ENCODE results near the gene STXBP6.

STXBP6 gene

DNA sequence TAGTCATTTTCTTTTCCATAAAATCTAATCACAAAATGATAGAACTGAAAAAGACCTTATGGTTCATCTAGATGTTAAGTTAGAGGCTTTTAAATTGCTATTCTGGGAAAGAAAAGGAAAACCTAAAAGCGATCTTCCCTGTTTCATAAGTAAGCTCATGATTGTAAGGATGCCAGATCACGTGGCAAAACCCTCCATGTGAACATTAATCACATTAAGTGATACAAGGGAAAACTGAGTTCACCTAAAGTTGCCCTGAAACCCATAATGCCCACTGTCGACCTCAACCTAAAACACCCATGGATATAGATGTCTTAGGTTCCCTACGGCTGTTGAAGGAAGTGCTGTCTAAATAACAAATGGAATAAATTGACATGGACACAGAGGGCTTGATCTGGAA lies 3.0 kb upstream of the STXBP6 start:
- in situ Hi-C loops (cut with MboI; ENCODE audit: low sequenced_read_pairs), result no loop called here

DNA sequence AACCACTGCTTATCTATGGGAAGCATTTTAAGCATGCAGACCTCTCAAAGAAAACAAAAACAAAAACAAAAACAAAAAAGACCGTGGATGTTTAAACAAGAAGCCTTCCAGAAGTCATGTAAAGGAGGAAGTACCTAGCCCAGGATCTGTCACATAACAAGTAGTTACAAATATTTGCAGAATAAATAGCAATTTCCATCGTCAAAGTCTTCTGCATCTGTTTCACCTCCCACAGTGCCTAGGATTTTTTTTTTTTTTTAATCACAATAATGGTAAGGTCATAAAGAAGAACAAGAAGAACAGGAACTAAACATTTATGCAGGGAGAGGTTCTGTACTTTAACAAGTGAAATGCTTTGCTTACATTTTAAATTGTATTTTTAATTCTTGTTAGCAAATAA lies 2.4 kb upstream of the STXBP6 start:
- in situ Hi-C loops (cut with MboI; ENCODE audit: low sequenced_read_pairs), result no loop called here

DNA sequence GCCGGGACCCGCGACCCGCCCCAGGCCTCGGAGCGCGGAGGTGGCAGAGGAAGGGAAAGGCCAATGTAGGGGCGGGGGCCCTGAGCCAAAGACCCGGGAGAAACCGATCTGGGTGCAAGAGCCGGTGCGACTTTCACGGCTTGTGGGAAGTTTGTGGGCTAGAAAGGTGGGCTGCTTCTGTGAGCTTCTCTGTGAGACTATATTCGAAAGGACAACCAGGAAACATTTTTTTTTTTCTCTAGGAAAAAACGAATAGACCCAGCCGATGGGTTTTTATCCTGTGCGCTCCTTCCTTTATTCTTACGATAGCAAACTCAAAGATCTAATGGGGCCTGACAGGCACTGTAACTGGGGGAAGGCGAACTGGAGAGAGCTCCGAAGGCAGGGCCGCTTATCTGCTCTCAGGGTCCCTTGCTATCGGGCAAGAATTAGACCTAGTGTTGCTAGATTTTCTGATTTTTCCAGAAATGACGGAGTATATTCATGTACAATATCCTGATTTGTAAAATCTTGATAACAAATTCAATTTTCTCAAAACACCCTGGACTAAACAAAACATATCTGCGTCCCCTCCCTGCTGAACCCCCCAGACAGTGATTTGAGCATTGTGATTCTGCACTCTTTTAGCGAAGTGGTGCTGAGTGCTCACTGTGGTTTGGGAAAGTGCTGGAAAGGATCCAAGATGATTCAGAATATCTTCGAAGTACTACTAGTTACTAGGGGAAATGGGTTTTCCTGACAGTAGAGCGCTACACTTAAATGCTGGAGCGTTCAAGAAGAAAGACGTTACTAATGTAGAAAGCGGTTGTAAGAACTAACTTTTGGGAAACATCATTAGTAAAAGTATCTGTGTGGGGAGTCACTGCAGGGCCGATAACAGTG lies 563 bp upstream of the STXBP6 start:
- in situ Hi-C loops (cut with MboI; ENCODE audit: low sequenced_read_pairs), result no loop called here

DNA sequence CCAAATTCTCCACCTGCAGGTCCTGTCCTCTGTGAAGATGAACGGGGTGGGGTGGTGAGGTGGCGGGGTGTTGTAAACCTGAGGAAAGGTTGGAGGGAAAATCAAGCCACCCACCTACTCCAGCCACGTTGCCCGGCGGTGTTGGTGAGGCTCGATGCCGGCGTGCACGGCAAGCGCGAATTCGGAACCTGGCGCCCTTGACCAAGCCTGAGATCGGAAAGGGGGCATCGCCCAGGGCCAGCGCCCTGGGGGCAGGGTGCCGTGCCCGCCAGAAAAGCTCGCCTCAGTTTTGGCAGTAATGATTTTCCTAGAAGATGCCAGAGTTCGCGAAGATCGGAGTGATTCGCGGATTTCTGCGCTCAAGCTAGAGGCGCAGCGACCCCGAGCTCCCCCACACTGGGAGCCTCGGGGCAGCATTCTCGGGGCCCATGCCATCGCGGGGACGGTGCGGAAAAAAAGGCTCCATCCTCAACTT lies 817 bp downstream of the STXBP6 start:
- in situ Hi-C loops (cut with MboI; ENCODE audit: low sequenced_read_pairs), result no loop called here

DNA sequence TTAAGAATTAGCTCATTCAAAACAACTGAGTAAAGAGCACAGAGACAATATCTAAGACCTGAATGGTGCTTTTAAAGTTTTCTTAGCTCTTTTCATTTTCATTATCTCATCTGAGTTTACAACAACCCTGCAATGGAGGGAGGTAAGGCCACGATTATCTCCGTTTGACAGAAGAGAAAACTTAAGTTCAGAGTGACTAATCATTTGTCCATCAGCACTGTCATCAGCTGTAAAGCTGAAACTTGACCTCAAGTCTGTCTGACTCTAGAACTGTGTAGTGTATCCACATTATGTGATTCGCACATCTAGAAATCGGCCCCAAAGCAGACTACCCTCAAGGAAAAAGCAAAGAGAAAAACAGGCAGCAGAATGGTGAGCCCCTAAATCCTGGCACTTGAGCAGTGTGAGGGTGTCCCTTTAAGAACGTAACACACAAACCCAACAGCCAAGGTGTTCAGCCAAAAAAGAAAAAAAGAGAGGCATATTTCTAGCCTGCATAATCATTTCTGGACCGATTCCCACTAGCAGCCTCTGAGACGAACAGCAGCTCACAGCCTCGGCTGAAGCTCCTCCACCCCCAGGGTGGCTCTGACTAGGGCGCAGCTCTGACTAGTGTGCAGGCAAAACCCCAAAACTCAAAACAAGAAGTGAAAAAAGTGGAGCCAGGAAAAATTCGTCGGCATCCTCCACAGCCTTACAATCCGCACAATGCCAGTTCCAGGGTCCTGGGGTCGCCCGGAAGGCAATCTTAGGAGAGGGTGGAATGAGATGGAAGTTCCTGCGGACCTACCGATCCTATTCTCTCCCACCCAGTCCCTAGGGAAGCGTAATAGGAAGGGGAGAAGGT lies 1.6 kb downstream of the STXBP6 start:
- in situ Hi-C loops (cut with MboI; ENCODE audit: low sequenced_read_pairs), result no loop called here

DNA sequence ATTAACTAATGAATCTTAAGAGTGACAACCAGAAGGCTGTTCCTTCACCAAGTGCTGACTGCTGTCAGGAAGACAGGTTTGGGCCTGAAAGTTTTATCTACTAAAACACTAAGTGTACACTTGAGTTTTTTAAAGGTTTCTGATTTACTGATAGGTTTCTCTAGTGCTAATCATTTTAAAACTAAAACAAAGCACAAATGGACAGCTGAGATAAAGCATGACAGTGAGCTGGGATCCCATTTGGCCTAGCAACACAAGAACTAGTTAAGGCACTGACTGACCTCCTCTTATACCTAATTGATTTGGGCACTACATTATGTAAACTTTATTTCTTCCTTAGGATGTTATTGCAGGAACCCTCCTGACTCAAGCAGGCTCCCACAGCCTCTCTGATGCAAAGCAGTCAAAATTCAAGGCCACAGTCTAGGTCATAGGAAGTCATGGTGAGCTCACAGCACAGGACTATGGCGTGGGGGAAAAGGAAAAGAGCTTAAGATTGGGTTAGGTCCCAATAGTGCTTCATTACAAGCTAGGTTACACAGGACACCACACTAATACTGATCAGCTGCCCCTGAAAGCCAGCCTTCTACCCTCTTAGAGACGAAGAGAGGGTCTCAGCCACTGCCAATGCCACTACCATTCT lies 3.5 kb downstream of the STXBP6 start:
- in situ Hi-C loops (cut with MboI; ENCODE audit: low sequenced_read_pairs), result no loop called here

DNA sequence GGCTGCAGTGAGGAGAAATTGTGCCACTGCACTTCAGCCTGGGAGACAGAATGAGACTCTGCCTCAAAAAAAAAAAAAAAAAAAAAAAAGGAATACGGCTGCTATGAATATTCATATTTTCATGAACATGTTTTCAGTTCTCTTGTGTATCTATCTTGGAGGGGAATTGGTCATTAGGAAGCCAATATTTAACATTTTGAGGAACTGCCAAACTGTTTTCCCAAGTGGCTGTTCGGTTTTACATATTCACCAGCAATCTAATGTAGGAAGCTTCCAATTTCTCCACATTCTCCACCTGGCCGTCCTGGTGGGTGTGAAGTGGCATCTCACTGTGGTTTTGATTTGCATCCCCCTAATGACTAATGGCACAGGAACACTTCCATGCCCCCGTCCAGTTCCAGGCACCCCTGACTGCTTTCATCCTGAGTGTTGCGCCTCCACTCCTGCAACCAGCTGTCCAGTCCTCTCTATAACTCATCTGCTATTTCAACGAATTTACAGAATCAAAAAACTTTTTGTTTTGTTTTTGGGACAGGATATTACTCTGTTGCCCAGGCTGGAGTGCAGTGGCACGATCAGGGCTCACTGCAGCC lies 5.7 kb downstream of the STXBP6 start:
- in situ Hi-C loops (cut with MboI; ENCODE audit: low sequenced_read_pairs), result no loop called here

DNA sequence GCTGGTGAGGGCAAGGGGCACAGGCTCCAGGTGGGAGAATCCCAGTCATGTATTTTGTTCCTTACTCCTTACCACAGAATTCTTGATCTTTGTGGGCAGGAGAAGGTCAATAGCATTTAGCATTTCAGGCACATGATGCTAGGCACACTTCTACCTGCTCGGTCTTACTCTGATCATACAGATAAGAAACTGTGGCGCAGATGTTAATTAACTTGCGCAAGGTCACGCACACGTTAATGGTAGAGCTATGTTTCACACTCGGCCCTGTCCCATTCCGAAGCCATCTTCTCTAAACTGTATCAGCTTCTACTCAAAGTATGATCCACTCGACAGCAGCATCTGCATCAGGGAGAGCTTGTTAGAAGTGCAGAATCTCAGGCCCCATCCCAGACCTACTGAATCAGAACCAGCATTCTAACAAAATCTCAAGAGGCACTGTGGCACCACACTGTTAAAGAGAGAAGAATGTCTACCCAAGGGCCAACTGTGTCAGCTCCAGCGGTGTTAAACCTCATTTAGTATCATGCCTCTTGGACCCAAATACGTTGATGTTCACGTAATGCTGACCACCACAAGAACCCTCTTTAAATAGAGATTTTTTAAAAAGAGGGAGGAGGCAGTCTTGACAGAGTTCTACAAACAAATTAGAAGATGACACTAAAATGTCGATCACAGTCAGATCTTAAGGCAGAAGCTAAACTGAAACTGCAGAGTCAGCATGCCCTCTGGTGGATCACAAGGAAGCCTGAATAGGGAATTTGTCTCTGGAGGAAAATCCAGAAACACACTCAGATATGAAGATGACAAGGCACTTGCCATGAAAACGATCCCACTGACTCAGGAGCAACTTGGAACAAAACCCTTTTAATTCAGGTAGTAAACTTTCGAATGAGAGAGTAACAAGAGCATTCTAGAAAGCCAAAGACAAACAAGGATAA lies 7.3 kb downstream of the STXBP6 start:
- in situ Hi-C loops (cut with MboI; ENCODE audit: low sequenced_read_pairs), result no loop called here

DNA sequence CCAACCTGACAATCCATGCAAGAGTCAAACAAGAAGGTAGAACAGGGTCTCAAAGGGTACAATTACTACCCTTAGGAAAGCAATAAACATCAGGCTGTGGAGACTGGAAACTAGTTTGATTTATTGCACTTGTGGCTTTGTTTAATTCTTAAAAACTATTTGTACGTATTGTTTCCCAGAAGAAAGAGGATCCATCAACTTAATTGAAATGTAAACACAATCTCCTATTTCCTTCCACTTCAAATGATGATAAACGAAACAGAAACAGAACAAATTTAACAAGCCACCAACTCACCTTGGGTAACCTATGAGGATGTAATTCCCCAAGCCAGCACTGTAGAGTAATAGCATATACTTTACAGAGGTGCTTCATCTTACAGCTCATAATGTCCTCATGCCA lies 8.0 kb downstream of the STXBP6 start:
- in situ Hi-C loops (cut with MboI; ENCODE audit: low sequenced_read_pairs), result no loop called here

DNA sequence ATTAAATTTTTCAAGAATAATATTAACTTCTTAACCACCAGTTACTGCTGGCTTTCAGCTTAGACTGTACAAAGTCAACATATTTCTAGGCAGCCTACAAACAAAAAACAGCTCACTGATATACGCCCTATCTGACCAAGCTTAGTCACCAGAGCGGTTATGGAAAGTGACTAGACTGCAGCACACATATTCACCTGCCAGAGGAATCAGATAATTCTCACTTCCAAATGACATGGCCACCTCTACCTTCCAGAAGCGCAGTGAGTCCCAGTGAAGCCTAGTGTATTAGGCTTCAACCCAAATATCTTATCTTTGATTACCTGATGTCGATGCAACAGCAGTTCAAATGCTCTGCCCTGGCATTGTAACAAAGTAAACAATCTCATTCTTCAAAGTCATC lies 8.5 kb downstream of the STXBP6 start:
- in situ Hi-C loops (cut with MboI; ENCODE audit: low sequenced_read_pairs), result no loop called here

DNA sequence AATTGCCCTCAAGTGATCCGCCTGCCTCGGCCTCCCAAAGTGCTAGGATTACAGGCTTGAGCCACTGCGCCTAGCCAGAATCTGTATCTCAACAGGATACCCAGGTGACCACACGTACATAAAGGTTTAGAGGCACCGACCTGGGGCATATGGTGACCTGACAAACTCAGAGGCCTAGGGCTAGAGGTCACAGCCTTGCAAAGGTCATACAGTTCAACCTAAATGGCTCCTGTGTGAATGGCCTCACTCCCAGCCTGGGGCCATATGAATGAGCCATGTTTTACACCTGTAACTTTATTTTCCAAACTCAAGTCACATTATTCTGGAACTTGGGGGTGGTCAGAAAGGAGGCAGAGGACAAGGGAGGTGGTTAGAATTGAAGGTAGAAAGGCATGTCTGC lies 10.0 kb downstream of the STXBP6 start:
- in situ Hi-C loops (cut with MboI; ENCODE audit: low sequenced_read_pairs), result no loop called here

DNA sequence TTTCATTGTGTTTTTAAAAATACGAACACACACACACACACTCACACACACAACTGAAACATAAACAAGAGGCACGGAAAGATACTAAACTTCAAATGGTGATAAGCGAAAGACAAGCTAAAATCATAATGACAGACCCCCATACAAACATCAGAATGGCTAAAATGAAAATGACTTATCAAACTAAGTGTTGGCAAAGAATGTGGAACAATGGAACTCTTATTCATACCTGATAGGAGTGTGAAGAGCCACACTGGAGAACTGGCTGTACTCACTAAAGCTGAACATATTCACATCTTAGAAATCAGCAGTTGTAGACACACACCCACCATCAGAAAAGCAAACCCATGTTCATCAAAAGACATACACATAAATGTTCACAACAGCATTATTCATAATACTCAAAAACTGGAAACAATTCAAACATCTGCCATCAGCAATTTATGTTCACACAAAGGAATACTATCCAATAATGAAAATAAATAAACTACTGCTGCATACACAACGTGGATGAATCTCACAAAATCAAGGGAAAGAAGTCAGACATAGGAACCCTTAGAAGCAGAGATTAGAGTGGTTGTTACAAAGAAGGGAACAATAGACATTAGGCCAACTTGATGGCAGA lies 11.8 kb downstream of the STXBP6 start:
- in situ Hi-C loops (cut with MboI; ENCODE audit: low sequenced_read_pairs), result no loop called here

DNA sequence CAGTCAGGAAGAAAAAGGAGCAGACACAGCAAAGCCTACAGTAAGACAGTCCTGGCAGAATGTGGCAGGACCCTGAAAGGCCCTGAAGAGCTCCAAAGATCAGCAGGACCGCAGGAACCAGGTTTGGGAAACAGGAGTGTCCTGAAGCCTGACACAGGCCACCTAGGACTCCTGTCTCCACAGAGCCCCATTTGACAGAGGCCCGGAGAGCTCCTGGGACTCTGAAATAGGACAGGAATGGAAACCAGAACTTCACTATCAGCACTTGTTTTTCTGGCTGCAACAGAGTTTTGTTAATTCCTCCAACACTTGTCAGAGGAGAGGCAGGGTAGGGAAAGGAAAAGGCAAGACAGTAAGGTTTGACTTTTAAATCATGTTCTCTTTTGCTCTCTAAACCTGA lies 12.9 kb downstream of the STXBP6 start:
- in situ Hi-C loops (cut with MboI; ENCODE audit: low sequenced_read_pairs), result no loop called here

DNA sequence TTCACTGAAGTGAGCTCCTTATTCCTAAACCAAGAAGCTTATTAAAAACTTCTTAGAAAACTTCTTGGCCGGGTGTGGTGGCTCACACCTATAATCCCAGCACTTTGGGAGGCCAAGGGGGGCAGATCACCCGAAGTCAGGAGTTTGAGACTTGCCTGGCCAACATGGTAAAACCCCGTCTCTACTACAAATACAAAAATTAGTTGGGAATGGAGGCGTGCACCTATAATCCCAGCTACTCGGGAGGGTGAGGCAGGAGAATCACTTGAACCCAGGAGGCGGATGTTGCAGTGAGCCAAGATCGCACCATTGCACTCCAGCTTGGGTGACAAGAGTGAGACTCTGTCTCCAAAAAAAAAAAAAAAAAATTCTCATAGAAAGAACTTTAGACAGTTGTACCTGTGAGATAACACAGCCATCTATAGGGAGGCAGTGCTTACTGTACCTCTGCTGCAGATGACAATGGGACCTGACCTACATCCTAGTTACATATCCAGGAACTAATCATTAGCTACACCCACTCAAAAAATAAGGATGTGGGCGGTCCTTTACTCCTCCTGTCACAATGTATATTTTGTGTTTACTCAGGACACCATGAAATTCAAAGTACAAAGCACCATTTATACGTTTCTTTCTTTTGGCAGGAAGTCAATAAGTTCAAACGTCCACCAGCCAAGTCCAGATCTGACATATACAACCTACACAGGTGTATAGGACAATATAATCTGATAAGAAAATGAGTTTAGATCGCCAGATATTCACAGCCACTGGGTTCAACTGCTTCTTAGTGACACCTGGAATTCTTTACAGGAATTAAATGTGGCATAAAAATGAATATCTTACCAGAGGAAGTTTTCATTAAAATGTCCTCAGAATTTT lies 14.9 kb downstream of the STXBP6 start:
- in situ Hi-C loops (cut with MboI; ENCODE audit: low sequenced_read_pairs), result no loop called here

DNA sequence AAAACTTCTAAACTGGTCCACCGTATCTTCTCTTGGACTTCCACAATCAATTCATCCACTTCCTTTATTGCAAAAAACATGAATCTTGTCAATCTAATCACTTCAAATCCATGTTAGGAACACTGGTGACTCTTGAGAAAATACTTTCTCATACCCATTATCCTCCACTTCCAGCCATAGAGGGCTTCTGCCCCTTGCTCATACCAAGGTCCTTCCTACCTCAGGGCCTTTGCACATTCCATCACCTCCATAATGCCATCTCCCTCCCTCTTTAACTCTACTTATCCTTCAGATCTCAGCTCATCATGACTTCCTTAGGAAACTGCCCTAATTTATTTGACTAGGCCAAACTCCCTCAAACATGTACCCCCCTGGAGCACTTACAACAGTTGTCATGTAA lies 16.6 kb downstream of the STXBP6 start:
- in situ Hi-C loops (cut with MboI; ENCODE audit: low sequenced_read_pairs), result no loop called here

DNA sequence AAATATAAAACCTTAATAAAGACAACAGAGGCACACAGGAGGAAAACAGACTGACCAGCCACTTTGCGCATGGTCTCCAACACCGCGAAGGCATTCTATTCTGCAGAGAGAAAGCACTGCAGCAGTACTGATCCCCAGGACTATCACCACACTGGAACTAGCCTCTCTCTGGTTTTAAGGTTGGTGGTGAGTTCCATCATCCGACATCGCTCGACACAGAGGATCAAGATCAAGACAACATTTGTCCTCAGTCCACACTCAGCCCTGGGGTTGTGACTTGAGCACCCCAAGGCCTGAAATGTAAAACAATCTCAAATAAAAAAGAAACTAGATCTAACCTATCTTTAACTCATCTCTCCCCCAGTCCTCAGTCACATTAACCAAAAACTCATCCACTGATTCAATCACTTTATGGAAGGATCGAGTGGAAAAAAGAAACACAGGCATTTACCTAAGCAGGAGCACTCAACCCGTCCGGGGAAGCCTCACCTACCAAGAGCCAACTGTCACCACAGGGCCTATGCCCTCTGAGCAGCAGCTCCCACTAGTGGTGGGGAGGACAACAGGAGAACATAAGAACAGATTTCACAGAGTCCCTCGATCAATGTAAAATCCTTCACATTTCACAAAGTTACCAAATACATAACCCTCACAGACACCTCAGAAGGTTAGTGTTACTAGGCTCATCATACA lies 17.7 kb downstream of the STXBP6 start:
- in situ Hi-C loops (cut with MboI; ENCODE audit: low sequenced_read_pairs), result no loop called here

DNA sequence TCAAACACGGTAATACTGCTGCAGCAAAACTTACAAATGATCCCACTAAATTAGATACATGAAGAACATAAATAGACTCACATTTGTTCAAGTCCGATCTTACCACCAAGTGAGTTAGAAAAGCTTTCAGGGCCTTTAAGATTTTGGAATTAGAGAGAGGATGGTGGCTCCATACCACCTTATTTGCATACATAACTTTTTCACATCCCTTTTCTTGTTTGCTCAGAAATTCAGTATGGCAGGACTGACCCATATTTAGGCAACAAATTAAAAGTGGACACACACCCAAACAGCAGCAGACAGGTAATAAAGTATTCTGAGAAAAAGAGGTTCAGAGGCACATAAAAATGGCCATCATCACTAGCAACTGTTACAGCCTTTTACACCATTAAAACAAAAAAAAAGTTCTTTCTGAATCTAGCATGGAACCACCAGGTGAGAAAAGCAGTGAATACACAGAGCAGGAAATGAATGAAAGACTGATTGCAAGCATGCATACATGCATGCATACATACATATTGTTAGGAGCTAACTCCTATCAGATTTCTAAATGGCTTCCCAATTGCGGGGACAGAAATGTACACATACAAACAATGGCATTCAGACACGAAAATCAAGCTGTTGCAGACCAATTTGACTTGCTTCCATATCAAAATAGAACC lies 23.3 kb downstream of the STXBP6 start:
- in situ Hi-C loops (cut with MboI; ENCODE audit: low sequenced_read_pairs), result no loop called here
